Tibial artery (tissue), 4 donors: ENCODE results near the gene ABCF3.

Experiments used
- DNase-seq, 2 donors: peaks; one replicate each; pipeline ENCODE4 v3.0.0-alpha.2; 2019
- H3K27ac ChIP-seq, 2 donors: fragments of 200-600 bp; sonication (generic) in 1 of 2; 1 replicate in 1 of 2; 2 replicates in 1 of 2; pipeline ENCODE4 v1.5.1; 2018 to 2019; ENCODE audit warnings: mild to moderate bottlenecking in 1 of 2
- H3K27me3 ChIP-seq, 2 donors: fragments of 200-600 bp; sonication (generic) in 1 of 2; one replicate each; pipeline versions ENCODE4 v1.5.1 to v1.6.0; 2016 to 2019
- H3K36me3 ChIP-seq, 3 donors: fragments of 200-600 bp; sonication (generic) in 2 of 3; one replicate each; pipeline ENCODE4 v1.5.1; 2016 to 2019; ENCODE audit warnings: mild to moderate bottlenecking in 2 of 3
- H3K4me1 ChIP-seq, 4 donors: fragments of 200-600 bp; sonication (generic) in 2 of 4; 1 replicate in 3 of 4; 2 replicates in 1 of 4; pipeline ENCODE4 v1.5.1; 2016 to 2019
- H3K4me3 ChIP-seq, 2 donors: fragments of 200-600 bp; sonication (generic) in 1 of 2; 1 replicate in 1 of 2; 2 replicates in 1 of 2; pipeline ENCODE4 v1.5.1; 2018 to 2019; ENCODE audit warnings: mild to moderate bottlenecking in 2 of 2
- H3K9me3 ChIP-seq, 3 donors: fragments of 200-600 bp; sonication (generic) in 1 of 3; one replicate each; pipeline ENCODE4 v1.5.1; 2016 to 2019
- intact Hi-C: fragments of 100-400 bp; cut with DNase I; formaldehyde crosslinking; loops from one replicate; pipeline ENCODE4 v1.15.0; 2023; ENCODE audit warnings: low total_unique reads
- TF ChIP-seq, protein P1 (sequence below), 2 experiments: fragments of 200-600 bp in 1 of 2; fragments of 450-650 bp in 1 of 2; IDR thresholded peaks; one replicate each; pipeline ENCODE4 v1.5.1; 2017 to 2019; ENCODE audit warnings: antibody characterized with exemption in 2 of 2, mild to moderate bottlenecking in 1 of 2, moderate library complexity in 1 of 2

Gene ABCF3

GRCh38 chr3:184177767-184178306 lies 8.2 kb upstream of the ABCF3 start:
- Histone ChIP-seq H3K4me3 (no peak overlapping the region), H3K27me3 (no peaks in the 10 kb centered on the region), H3K36me3 (peaks cover 55 to 65% (median 61%) of the 10 kb centered on the region in 3 donors), H3K9me3 (no peaks in the 10 kb centered on the region), H3K4me1 (peaks cover 0 to 37% (median 28%) of the 10 kb centered on the region in 4 donors), H3K27ac (peak overlapping the region; percentile 97 to 99)
- intact Hi-C loops: no loop called here
- no peak for DNase-seq
- TF ChIP-seq, protein P1, sequence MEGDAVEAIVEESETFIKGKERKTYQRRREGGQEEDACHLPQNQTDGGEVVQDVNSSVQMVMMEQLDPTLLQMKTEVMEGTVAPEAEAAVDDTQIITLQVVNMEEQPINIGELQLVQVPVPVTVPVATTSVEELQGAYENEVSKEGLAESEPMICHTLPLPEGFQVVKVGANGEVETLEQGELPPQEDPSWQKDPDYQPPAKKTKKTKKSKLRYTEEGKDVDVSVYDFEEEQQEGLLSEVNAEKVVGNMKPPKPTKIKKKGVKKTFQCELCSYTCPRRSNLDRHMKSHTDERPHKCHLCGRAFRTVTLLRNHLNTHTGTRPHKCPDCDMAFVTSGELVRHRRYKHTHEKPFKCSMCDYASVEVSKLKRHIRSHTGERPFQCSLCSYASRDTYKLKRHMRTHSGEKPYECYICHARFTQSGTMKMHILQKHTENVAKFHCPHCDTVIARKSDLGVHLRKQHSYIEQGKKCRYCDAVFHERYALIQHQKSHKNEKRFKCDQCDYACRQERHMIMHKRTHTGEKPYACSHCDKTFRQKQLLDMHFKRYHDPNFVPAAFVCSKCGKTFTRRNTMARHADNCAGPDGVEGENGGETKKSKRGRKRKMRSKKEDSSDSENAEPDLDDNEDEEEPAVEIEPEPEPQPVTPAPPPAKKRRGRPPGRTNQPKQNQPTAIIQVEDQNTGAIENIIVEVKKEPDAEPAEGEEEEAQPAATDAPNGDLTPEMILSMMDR (IDR thresholded peaks at IDR 0.05): no peak

DNA sequence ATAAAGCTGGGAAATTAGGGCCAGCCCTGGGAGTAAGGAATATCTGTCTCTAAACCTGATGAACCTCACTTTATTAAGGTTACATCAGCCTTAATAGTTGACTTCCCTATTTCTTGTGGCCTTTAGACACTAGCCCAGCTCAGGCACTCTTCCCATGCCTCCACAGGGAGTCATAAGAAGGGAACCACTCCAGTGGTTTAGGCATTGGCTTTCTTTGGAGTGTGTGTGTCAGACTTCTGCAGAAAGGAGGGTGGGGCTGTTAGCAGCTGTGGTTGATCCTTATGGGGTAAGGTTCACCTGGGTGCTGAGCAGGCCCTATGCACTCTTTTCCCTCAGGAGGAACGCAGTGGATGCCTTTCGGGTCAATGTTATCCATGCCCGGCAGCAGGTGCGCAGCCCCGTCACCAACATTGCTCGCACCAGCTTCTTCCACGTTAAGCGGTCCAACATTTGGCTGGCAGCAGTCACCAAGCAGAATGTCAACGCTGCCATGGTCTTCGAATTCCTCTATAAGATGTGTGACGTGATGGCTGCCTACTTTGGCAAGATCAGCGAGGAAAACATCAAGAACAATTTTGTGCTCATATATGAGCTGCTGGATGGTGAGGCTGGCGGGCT lies 7.4 kb upstream of the ABCF3 start:
- intact Hi-C loops: no loop called here
- Histone ChIP-seq H3K9me3 (no peaks in the 10 kb centered on the region), H3K36me3 (peaks cover 63 to 69% (median 68%) of the 10 kb centered on the region in 3 donors), H3K27ac (no peak overlapping the region), H3K4me3 (no peak overlapping the region), H3K4me1 (peaks cover 0 to 37% (median 28%) of the 10 kb centered on the region in 4 donors), H3K27me3 (no peaks in the 10 kb centered on the region)
- TF ChIP-seq, protein P1 (IDR thresholded peaks at IDR 0.05): no peak
- no peak for DNase-seq

DNA sequence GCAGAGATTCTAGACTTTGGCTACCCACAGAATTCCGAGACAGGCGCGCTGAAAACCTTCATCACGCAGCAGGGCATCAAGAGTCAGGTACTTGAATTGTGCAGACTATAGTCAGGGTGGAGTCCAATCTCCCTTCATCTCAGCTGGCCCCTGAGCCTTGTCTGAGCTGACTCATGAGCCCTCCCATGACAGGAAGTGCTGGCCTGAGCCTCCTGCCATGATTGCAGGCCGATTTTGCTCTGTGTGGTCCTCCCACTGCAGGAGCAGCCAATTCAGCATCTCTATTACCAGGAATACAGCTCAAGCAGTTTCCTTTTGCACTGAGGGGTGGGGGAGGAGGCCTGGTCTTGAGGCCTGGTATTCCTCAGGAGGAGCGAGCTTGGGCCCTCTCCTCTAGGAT lies 5.8 kb upstream of the ABCF3 start:
- DNase-seq: no peak
- no peaks in the 10 kb centered on the region for H3K27me3 ChIP-seq
- TF ChIP-seq, protein P1 (IDR thresholded peaks at IDR 0.05): no peak
- H3K9me3 ChIP-seq: no peaks in the 10 kb centered on the region
- H3K36me3 ChIP-seq: peaks cover 66 to 79% (median 75%) of the 10 kb centered on the region in 3 donors
- no peak overlapping the region for H3K4me3 ChIP-seq
- peaks cover 0 to 31% (median 26%) of the 10 kb centered on the region in 4 donors for H3K4me1 ChIP-seq
- H3K27ac ChIP-seq: no peak overlapping the region
- intact Hi-C loops: no loop called here

- peaks cover 66 to 79% (median 75%) of the 10 kb centered on the region in 3 donors for H3K36me3 ChIP-seq
- H3K27me3 ChIP-seq: no peaks in the 10 kb centered on the region
- peaks cover 0 to 24% (median 21%) of the 10 kb centered on the region in 4 donors for H3K4me1 ChIP-seq
- DNase-seq: no peak
- H3K4me3 ChIP-seq: no peak overlapping the region
- TF ChIP-seq, protein P1 (IDR thresholded peaks at IDR 0.05): no peak
- intact Hi-C loops: no loop called here
- H3K9me3 ChIP-seq: no peaks in the 10 kb centered on the region
- no peak overlapping the region for H3K27ac ChIP-seq
Measured at GRCh38 chr3:184181596-184181995, 4.4 kb upstream of the ABCF3 start.

DNA sequence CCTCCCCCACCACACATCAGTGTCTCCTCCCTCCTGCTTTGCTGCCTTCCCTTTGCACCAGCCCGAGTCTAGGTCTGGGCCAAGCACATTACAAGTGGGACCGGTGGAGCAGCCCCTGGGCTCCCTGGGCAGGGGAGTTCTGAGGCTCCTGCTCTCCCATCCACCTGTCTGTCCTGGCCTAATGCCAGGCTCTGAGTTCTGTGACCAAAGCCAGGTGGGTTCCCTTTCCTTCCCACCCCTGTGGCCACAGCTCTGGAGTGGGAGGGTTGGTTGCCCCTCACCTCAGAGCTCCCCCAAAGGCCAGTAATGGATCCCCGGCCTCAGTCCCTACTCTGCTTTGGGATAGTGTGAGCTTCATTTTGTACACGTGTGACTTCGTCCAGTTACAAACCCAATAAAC lies 2.3 kb upstream of the ABCF3 start:
- peaks cover 0 to 27% (median 22%) of the 10 kb centered on the region in 4 donors for H3K4me1 ChIP-seq
- DNase-seq: no peak
- H3K27ac ChIP-seq: no peak overlapping the region
- intact Hi-C loops: no loop called here
- H3K36me3 ChIP-seq: peaks cover 57 to 69% (median 63%) of the 10 kb centered on the region in 3 donors
- H3K4me3 ChIP-seq: no peak overlapping the region
- no peaks in the 10 kb centered on the region for H3K27me3 ChIP-seq
- TF ChIP-seq, protein P1 (IDR thresholded peaks at IDR 0.05): no peak
- no peaks in the 10 kb centered on the region for H3K9me3 ChIP-seq
